Measurements from ENCODE around the gene RNF7.
"Not testable (repeated sequence)": the region's sequence is repeated elsewhere in the genome, so short reads cannot be mapped to it uniquely, and the experiment has no call there.

Gene RNF7

DNA sequence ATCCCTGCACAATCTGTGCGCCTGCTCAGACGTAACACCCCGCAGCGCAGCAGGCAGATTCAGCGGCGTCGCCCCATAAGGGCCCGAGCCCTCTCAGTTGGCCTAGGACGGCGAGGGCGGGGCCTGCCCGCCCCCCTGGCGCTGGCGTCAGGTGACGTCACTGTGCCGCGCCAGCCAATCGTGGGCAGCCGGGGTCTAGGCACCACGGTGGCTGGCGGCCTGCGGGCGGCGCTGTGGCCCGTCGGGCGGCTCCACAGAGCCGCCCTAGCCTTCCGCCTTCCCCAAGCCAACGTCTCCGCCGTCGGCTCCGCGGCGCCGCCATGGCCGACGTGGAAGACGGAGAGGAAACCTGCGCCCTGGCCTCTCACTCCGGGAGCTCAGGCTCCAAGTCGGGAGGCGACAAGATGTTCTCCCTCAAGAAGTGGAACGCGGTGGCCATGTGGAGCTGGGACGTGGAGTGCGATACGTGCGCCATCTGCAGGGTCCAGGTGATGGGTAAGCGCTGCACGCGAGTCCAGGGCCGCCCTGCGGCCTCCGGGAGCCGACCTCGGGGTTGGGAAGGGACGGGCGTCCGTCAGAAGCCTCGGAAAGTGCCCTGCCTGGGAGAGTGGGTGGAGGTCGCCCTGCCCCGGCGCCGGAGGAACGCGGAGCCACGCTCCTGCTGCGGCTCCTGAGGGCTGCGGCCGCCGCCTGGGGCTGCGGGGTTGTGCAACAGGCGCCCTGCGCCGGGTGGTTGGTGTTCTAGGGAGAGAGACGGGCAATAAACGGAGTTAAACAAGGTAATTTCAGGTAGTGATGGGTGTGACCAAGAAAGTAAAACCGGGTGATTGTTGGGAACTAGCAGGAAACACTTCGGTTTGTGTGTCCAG, at the start of gene RNF7:
Gene RNF7 (plus strand): TSS at position 277 of the 869 bp plus-strand sequence. CDS start 44 bp downstream, at position 321.
- CTCF ChIA-PET: interaction anchor here (0.6 to 3.4 kb wide), 16 partner anchors 10 to 373 kb away, joined by 3 to 42 read pairs (median 4); no protein-coding TSS in a partner anchor

DNA sequence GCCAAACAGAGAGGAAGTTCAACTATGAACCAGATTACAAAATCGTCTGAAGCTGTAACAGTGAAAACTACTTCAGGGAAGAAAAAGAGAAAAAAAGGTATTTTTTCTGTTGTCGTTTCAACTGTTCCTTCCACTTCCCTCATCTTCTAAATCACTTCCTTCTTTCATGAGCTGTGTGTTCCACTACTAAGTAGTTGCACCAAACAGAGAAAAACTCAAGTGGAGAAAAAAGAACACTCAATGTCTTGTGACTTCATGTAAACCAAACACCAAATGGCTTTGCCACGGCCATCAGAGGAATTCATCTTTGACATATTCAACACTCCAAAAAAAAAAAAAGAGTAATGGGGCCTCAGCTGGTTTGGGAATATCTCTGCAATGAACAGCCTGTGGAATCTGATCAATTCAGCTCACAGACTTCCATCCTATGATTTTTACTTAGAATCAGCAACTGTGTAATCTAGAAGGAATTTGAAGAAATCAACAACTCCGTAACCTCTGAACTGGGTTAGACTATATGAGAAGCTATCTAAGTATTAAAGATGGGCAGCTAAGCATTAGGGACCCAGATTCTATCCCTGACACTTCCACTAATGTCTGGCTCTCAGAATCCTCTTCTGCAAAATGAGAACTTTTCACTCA, 47.5 kb upstream of the RNF7 start:
- H3K4me1 Mint-ChIP-seq: peaks cover 13% of the 10 kb centered on the region
- H3K4me3 Mint-ChIP-seq: no peak overlapping the region
- no peak for DNase-seq
- H3K9me3 Mint-ChIP-seq: no peaks in the 10 kb centered on the region
- no peak overlapping the region for H3K27ac Mint-ChIP-seq
- no peaks in the 10 kb centered on the region for H3K27me3 Mint-ChIP-seq
- no peaks in the 10 kb centered on the region for H3K36me3 Mint-ChIP-seq
- CTCF ChIA-PET: no interaction called here

More for the DNA sequence above, at the start of gene RNF7:
- Mint-ChIP-seq H3K27me3 (peaks cover 8% of the 10 kb centered on the region), H3K9me3 (no peaks in the 10 kb centered on the region), H3K27ac (peak within 1 kb of the TSS; percentile 99), H3K36me3 (peaks cover 13% of the 10 kb centered on the region), H3K4me1 (peaks cover 42% of the 10 kb centered on the region), H3K4me3 (peak within 1 kb of the TSS; percentile 100)
- DNase-seq: peak; percentile 96

DNA sequence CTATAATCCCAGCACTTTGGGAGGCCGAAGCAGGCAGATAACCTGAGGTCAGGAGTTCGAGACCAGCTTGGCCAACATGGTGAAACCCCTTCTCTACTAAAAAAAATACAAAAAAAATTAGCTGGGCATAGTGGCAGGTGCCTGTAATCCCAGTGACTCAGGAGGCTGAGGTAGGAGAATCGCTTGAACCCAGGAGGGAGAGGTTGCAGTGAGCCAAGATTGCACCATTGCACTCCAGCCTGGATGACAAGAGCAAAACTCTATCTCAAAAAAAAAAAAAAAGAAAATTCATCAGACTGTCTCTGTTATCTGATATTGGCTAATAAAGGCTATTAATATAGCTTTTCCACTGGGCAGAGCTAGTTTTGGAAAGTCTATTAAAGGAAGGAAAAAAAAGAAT, 46.6 kb upstream of the RNF7 start:
- CTCF ChIA-PET, H3K4me1 Mint-ChIP-seq, H3K4me3 Mint-ChIP-seq, H3K9me3 Mint-ChIP-seq, H3K27ac Mint-ChIP-seq, DNase-seq, H3K36me3 Mint-ChIP-seq, H3K27me3 Mint-ChIP-seq: not testable (repeated sequence)

DNA sequence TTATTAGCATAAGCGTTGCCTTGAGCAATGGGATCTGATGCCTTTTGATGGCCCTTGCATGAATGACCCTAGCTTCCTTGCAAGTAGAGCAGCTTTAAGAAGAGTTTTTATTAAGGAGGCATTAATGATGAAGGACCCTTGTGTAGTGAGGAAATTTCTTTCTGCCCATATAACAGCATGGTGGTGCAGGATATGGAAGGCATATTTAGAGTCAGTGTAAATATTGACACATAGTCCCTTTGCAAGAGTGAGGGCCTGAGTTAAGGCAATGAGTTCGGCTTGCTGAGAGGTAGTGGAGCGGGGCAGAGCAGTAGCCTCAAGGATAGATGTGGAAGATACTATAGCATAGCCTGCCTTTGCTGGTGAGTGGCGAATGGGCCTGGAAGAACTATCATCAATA, 45.1 kb upstream of the RNF7 start:
- H3K4me3 Mint-ChIP-seq, H3K27me3 Mint-ChIP-seq, DNase-seq, H3K27ac Mint-ChIP-seq, CTCF ChIA-PET, H3K9me3 Mint-ChIP-seq, H3K36me3 Mint-ChIP-seq, H3K4me1 Mint-ChIP-seq: not testable (repeated sequence)

DNA sequence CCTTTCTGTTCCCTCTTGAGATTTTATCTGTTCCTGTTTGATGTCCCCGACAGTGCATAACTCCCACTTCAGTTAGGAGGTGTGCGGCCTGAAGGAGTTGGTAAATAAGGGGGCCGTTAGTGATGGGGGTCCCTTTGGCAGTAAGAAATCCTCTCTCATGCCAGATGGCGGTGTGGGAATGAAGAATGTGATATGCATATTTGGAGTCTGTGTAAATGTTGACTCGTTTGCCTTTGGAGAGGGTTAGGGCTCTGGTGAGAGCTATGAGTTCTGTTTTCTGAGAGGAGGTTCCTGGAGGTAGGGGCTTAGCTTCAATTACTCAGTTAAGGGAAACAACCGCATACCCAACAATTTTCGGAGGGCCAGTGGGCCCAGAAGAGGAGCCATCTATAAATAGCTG, 38.8 kb upstream of the RNF7 start:
- CTCF ChIA-PET: no interaction called here
- H3K4me1 Mint-ChIP-seq: no peaks in the 10 kb centered on the region
- no peak overlapping the region for H3K4me3 Mint-ChIP-seq
- H3K27me3 Mint-ChIP-seq: peaks cover 8% of the 10 kb centered on the region
- H3K36me3 Mint-ChIP-seq: no peaks in the 10 kb centered on the region
- DNase-seq: no peak
- H3K9me3 Mint-ChIP-seq: no peaks in the 10 kb centered on the region
- H3K27ac Mint-ChIP-seq: no peak overlapping the region

DNA sequence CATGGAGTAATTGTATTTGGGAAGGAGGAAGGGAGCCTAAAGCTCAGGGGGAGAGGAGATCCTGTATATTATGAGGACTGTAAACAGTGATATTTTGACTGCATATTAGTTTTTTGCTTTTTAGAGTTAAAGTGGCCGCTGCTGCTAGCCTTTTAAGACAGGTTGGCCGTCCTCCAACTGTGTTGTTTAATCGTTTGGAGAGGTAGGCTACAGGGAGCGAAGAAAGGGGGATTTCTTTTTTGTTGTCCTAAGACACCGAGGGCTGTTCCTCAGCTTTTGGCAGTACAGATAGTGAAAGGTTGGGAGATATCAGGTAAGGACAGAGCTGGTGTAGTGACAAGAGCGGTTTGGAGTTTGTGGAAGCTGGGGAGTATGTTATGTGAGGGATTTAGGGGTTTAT, 38.2 kb upstream of the RNF7 start:
- CTCF ChIA-PET: no interaction called here
- DNase-seq: no peak
- Mint-ChIP-seq H3K27me3 (peaks cover 8% of the 10 kb centered on the region), H3K27ac (no peak overlapping the region), H3K36me3 (no peaks in the 10 kb centered on the region), H3K9me3 (no peaks in the 10 kb centered on the region), H3K4me3 (no peak overlapping the region), H3K4me1 (no peaks in the 10 kb centered on the region)

DNA sequence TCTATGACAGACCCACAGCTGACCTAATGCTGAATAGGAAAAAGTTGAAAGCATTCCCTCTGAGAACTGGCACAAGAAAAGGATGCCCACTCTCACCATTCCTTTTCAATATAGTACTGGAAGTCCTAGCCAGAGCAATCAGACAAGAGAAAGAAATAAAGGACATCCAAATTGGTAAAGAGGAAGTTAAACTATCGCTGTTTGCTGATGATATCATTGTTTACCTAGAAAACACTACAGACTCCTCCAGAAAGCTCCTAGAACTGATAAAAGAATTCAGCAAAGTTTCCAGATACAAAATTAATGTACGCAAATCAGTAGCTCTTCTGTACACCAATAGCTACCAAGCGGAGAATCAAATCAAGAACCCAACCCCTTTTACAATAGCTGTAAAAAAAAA, 34.7 kb upstream of the RNF7 start:
- DNase-seq, H3K9me3 Mint-ChIP-seq, CTCF ChIA-PET, H3K4me3 Mint-ChIP-seq, H3K36me3 Mint-ChIP-seq, H3K4me1 Mint-ChIP-seq, H3K27me3 Mint-ChIP-seq, H3K27ac Mint-ChIP-seq: not testable (repeated sequence)

DNA sequence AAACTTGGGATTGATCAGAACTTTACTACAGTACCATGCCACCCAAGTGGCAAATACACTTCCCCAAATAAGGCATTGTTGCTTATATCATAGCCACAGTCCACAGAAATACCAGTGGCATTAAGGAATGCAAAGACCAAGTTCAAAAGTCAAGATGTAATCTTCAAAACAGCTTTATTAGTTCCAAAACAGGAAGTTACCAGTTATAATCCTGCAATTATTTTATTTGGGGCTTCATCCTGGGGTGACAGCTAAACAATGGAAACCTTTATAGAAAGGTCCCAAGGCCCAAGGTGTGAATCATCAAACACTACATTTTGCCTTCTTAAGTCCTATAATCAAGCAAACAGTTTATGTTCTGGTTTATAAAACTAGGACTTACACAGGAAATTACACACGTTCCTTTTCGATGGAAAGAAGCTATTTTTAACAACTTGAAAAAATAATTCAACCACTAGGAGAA, 30.3 kb upstream of the RNF7 start:
- Mint-ChIP-seq H3K36me3 (no peaks in the 10 kb centered on the region), H3K27ac (no peak overlapping the region), H3K4me1 (no peaks in the 10 kb centered on the region), H3K4me3 (no peak overlapping the region), H3K9me3 (no peaks in the 10 kb centered on the region), H3K27me3 (peaks cover 3% of the 10 kb centered on the region)
- CTCF ChIA-PET: no interaction called here
- no peak for DNase-seq

DNA sequence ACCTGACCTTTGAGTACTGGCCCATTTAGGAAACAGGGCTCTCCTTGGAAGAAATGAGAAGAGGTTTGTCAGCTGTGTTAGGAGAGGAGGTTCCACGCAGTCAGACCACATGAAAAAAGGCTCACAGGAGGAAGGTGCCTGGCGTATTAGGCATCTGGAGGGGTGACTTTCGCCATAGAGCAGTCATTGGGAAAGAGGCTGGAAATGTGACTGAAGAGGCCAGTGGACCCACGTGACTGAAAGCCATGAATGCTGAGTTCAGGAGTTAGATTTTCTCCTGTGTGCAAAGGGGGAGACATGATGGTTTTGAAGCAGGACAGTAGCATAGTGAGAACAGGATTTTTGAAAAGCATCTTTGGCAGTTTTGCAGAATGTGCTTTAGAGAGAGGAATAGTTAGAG, 29.7 kb upstream of the RNF7 start:
- Mint-ChIP-seq H3K36me3 (no peaks in the 10 kb centered on the region), H3K4me1 (no peaks in the 10 kb centered on the region), H3K9me3 (no peaks in the 10 kb centered on the region), H3K27me3 (peaks cover 3% of the 10 kb centered on the region), H3K27ac (no peak overlapping the region), H3K4me3 (no peak overlapping the region)
- CTCF ChIA-PET: no interaction called here
- DNase-seq: no peak

DNA sequence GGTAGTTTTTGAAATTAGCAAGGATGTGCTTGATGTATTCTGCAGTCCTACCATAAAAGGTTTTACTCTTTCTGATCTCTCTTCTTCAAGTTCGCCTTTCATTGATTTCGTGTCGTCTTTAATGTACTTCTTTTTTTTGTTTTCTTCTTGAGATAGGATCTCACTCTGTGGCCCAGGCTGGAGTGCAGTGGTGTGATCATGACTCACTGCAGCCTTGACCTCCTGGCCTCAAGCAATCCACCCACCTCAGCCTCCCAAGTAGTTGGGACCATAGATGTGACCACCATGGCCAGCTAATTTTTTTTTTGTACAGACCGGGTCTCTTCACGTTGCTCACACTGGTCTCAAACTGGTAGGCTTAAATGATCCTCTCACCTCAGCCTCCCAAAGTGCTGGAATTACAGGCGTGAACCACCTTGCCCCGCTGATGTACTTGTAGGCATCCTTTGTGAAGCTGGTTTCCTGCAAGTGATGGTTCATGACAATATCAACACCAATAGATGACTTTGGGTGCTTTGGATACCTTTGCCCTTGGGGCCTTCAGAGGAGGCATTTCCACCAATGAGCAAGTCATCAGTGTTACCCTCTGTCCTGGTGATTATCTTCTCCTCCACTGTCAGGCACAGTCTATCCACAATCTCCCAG, 28.9 kb upstream of the RNF7 start:
- no peaks in the 10 kb centered on the region for H3K36me3 Mint-ChIP-seq
- no peak for DNase-seq
- no peak overlapping the region for H3K27ac Mint-ChIP-seq
- H3K9me3 Mint-ChIP-seq: no peaks in the 10 kb centered on the region
- no peak overlapping the region for H3K4me3 Mint-ChIP-seq
- H3K27me3 Mint-ChIP-seq: peaks cover 3% of the 10 kb centered on the region
- H3K4me1 Mint-ChIP-seq: no peaks in the 10 kb centered on the region
- CTCF ChIA-PET: no interaction called here

DNA sequence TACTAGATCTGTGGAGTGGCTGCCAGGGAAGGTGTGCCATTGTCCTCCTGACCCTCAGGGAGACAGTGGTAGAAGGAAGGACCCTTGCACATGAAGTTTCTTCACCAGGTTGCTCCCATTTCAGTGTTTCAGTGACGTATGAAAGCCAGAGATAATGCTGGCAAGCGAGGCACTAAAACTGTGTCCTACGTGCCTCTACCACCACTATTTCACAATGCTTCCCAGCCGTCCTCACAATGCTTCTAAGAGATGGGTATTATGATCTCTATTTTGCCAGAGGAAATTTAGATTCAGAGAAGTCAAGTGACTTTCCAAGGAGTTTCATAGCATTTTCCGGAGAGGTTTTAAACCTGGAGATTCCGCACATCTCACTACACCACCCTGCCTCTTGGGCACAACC, 28.0 kb upstream of the RNF7 start:
- H3K4me1 Mint-ChIP-seq: no peaks in the 10 kb centered on the region
- H3K9me3 Mint-ChIP-seq: no peaks in the 10 kb centered on the region
- DNase-seq: no peak
- H3K36me3 Mint-ChIP-seq: no peaks in the 10 kb centered on the region
- no peak overlapping the region for H3K4me3 Mint-ChIP-seq
- peaks cover 3% of the 10 kb centered on the region for H3K27me3 Mint-ChIP-seq
- CTCF ChIA-PET: no interaction called here
- no peak overlapping the region for H3K27ac Mint-ChIP-seq

DNA sequence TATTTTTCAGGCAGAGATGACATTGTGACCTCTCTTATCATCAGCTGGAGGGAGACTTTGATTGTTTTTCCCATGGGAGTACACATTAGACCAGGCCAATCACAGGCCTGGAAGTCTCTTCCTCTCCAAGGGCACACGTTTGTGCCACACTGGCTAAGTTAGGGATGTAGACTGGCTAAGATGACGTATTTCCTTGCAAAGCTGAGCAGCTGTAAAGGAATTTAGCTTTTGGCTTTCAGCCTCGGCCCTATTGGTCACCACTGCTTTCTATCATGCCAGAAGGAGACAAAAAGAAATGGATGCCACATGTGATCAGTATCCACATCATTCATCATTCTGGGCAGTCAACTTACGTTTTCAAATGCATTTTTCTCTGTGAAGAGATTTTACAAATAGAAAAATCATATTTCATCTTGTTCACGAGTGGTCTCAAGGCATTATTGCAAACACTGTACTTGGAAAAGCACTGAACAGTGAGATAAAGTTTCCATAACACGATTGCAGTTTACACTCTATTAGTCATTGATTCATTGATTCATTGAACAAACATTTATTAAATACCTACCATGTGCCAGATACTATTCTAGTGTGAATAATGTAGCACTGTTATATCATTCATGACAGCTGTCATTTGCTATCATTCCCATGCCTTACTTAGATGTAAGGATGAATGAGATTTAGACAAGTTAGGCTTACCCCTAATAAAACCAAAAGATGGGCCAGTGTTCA, 27.0 kb upstream of the RNF7 start:
- no peaks in the 10 kb centered on the region for H3K9me3 Mint-ChIP-seq
- H3K36me3 Mint-ChIP-seq: no peaks in the 10 kb centered on the region
- H3K4me3 Mint-ChIP-seq: no peak overlapping the region
- CTCF ChIA-PET: interaction anchor here (0.7 kb wide), 1 partner anchor 98 kb away, joined by 3 read pairs; no protein-coding TSS in a partner anchor
- no peak for DNase-seq
- peaks cover 3% of the 10 kb centered on the region for H3K27me3 Mint-ChIP-seq
- H3K27ac Mint-ChIP-seq: no peak overlapping the region
- no peaks in the 10 kb centered on the region for H3K4me1 Mint-ChIP-seq

DNA sequence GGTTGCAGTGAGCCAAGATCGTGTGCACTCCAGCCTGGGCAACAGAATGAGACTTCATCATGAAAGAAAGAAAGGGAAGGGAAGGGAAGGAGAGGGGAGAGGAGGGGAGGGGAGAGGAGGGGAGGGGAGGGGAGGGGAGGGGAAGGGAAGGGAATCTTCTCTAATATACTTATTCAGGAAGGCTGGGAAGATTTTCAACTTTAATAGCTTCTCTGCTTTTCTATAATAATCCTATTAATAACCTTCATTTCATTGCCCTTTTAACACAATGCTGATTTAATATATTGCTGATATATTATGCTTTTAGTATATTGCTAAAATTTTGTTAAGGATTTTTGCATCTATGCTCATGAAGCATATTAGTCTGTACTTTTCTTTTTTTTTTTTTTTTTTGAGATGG, 23.4 kb upstream of the RNF7 start:
- no peak for DNase-seq
- Mint-ChIP-seq H3K9me3 (no peaks in the 10 kb centered on the region), H3K4me3 (no peak overlapping the region), H3K4me1 (no peaks in the 10 kb centered on the region), H3K36me3 (no peaks in the 10 kb centered on the region), H3K27me3 (peaks cover 11% of the 10 kb centered on the region), H3K27ac (no peak overlapping the region)
- CTCF ChIA-PET: no interaction called here

DNA sequence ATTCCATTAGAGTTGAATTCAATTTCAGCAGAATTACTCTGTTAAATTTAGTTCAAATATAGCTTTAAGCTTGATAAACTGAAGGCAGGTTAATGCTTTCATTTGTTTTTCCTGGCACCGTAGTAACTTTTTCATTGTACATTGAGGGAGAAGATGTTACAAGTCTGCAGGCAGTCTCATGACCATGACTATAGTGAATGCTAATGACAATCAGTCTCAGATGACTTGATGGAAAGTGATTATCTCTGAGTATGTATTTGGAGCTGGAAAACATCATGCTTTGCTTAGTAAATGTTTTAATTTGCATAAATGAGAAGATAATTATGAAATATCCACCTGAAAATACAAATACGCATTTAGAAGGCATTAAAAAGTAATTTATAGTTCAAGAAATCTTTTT, 16.0 kb upstream of the RNF7 start:
- Mint-ChIP-seq H3K9me3 (no peaks in the 10 kb centered on the region), H3K27me3 (peaks cover 11% of the 10 kb centered on the region), H3K4me3 (no peak overlapping the region), H3K36me3 (no peaks in the 10 kb centered on the region), H3K27ac (no peak overlapping the region), H3K4me1 (no peaks in the 10 kb centered on the region)
- no peak for DNase-seq
- CTCF ChIA-PET: no interaction called here

All from activated naive CD4-positive, alpha-beta T cell treated with anti-CD3 and anti-CD28 coated beads, Interleukin-2, amount 10 ng/mL, durations not matched to agents 7 days and 5 days (primary cell).